ENCODE measurements around the gene SFRP4. TPM values are rescaled to one million over a fixed set of nuclear protein-coding genes. Genes with fewer than 3 reads are reported as not detected.

The SFRP4 gene
- total RNA-seq, 2 experiments from 2014 or later: not detected

Other genes with a start within 250 kb of the SFRP4 start
- not detected for gene GPR141, start 233.1 kb downstream of the SFRP4 start, total RNA-seq
- gene NME8, start 68.2 kb downstream of the SFRP4 start, total RNA-seq: not detected
- under 1 TPM; 0.25 to 0.26 TPM for gene EPDR1, start 3.8 kb upstream of the SFRP4 start, total RNA-seq